Measurements from ENCODE around the gene VPS13D.

GRCh38 chr1:12269351-12269750 is 39.5 kb downstream of the VPS13D start:
- TF ChIP-seq, protein P1, sequence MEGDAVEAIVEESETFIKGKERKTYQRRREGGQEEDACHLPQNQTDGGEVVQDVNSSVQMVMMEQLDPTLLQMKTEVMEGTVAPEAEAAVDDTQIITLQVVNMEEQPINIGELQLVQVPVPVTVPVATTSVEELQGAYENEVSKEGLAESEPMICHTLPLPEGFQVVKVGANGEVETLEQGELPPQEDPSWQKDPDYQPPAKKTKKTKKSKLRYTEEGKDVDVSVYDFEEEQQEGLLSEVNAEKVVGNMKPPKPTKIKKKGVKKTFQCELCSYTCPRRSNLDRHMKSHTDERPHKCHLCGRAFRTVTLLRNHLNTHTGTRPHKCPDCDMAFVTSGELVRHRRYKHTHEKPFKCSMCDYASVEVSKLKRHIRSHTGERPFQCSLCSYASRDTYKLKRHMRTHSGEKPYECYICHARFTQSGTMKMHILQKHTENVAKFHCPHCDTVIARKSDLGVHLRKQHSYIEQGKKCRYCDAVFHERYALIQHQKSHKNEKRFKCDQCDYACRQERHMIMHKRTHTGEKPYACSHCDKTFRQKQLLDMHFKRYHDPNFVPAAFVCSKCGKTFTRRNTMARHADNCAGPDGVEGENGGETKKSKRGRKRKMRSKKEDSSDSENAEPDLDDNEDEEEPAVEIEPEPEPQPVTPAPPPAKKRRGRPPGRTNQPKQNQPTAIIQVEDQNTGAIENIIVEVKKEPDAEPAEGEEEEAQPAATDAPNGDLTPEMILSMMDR (IDR thresholded peaks at IDR 0.05; ENCODE audit: low read length) = no peak
- no peak for TF ChIP-seq EZH2 (IDR thresholded peaks at IDR 0.05; ENCODE audit: borderline replicate concordance, low read length)
